SU-DHL-6 (cell line): Measurements from ENCODE around the gene SNTB2.
"Not testable (repeated sequence)": the region's sequence is repeated elsewhere in the genome, so short reads cannot be mapped to it uniquely, and the experiment has no call there.

Experiments used
- H2AFZ ChIP-seq: fragments of 200-600 bp; sonication (generic); 2 replicates; pipeline ENCODE4 v1.6.1; 2014; ENCODE audit warnings: low read depth, mild to moderate bottlenecking, moderate library complexity, mixed read lengths, antibody characterized with exemption, low read length; ENCODE audit not compliant: severe bottlenecking
- H3F3A ChIP-seq: fragments of 200-600 bp; shearing (Covaris generic); 2 replicates; pipeline ENCODE4 v1.6.0; 2016; ENCODE audit warnings: antibody characterized with exemption, mild to moderate bottlenecking; ENCODE audit not compliant: insufficient read depth
- H3K27ac ChIP-seq: fragments of 200-600 bp; sonication (generic); 2 replicates; pipeline ENCODE4 v1.5.1; 2016; ENCODE audit warnings: low read depth, mild to moderate bottlenecking, low read length, moderate library complexity, mixed read lengths
- H3K27me3 ChIP-seq: fragments of 200-600 bp; sonication (generic), shearing (Covaris generic); 2 replicates; pipeline ENCODE4 v1.6.0; 2014; ENCODE audit warnings: mild to moderate bottlenecking, low read length
- H3K36me3 ChIP-seq: fragments of 200-600 bp; sonication (generic); 2 replicates; pipeline ENCODE4 v1.6.1; 2014; ENCODE audit warnings: mild to moderate bottlenecking, low read length, mixed read lengths
- H3K4me2 ChIP-seq: fragments of 300-600, 200-600 bp; shearing (Covaris generic), sonication (generic); 2 replicates; pipeline ENCODE4 v1.6.0; 2014; ENCODE audit warnings: low read length, low read depth, mild to moderate bottlenecking; ENCODE audit not compliant: poor library complexity, severe bottlenecking
- H3K4me3 ChIP-seq: fragments of 200-600 bp; sonication (generic); 2 replicates; pipeline ENCODE4 v1.5.1; 2014; ENCODE audit warnings: antibody characterized with exemption, low read length, mild to moderate bottlenecking, mixed read lengths; ENCODE audit not compliant: insufficient read depth, poor library complexity, severe bottlenecking
- H3K79me2 ChIP-seq: fragments of 200-600 bp; sonication (generic); 2 replicates; pipeline ENCODE4 v1.6.1; 2014; ENCODE audit warnings: mild to moderate bottlenecking, low read length, moderate library complexity; ENCODE audit not compliant: insufficient read depth
- H3K9ac ChIP-seq: fragments of 200-600 bp; sonication (generic); 2 replicates; pipeline ENCODE4 v1.7.0; 2014; ENCODE audit warnings: mild to moderate bottlenecking, low read length
- H3K9me2 ChIP-seq: fragments of 200-600 bp; sonication (generic); replicated peaks from 2 replicates; pipeline ENCODE4 v1.6.1; 2014; ENCODE audit warnings: low read length; ENCODE audit not compliant: insufficient read depth
- H3K9me3 ChIP-seq: fragments of 200-600 bp; sonication (generic); 2 replicates; pipeline ENCODE4 v1.6.1; 2014; ENCODE audit warnings: low read length, mixed read lengths; ENCODE audit not compliant: insufficient read depth
- H4K20me1 ChIP-seq: fragments of 200-600 bp; sonication (generic); 2 replicates; pipeline ENCODE4 v1.6.1; 2014; ENCODE audit warnings: low read depth, mild to moderate bottlenecking, antibody characterized with exemption, low read length, moderate library complexity, mixed read lengths
- CTCF ChIP-seq: fragments of 200-600 bp; sonication (generic); IDR thresholded peaks from one replicate; pipeline ENCODE4 v1.5.1; 2017; ENCODE audit warnings: antibody characterized with exemption, mild to moderate bottlenecking, low read length, moderate library complexity; ENCODE audit not compliant: insufficient read depth, poor library complexity, severe bottlenecking
- EZH2phosphoT487 ChIP-seq: fragments of 200-600 bp; sonication (generic), shearing (Covaris generic); conservative IDR thresholded peaks from 2 replicates; pipeline ENCODE4 v1.6.1; 2018; ENCODE audit warnings: mild to moderate bottlenecking, antibody characterized with exemption, low read length, moderate library complexity, mixed read lengths

Gene SNTB2

GRCh38 chr16:69244336-69244735 is 57.4 kb downstream of the SNTB2 start:
- TF ChIP-seq EZH2phosphoT487 (no peak), CTCF (no peak)
- no peaks in the 10 kb centered on the region for H3K9me2 ChIP-seq
- no peak overlapping the region for H3K27ac ChIP-seq
- no peaks in the 10 kb centered on the region for H4K20me1 ChIP-seq
- no peaks in the 10 kb centered on the region for H3K9me3 ChIP-seq
- H3K27me3 ChIP-seq: no peaks in the 10 kb centered on the region
- H3K4me2 ChIP-seq: no peak overlapping the region
- H3K9ac ChIP-seq: no peak overlapping the region
- no peak overlapping the region for H3K4me3 ChIP-seq
- peaks cover 7% of the 10 kb centered on the region for H3K79me2 ChIP-seq
- H3K36me3 ChIP-seq: peaks cover 5% of the 10 kb centered on the region; the same call in 1 of the 2 replicates
- no peaks in the 10 kb centered on the region for H3F3A ChIP-seq
- no peak overlapping the region for H2AFZ ChIP-seq

- Histone ChIP-seq H3K79me2 (peaks cover 7% of the 10 kb centered on the region), H3F3A (no peaks in the 10 kb centered on the region), H3K9me2 (no peaks in the 10 kb centered on the region), H3K27ac (no peak overlapping the region), H3K4me3 (no peak overlapping the region), H3K36me3 (peaks cover 5% of the 10 kb centered on the region; the same call in 1 of the 2 replicates), H3K9me3 (no peaks in the 10 kb centered on the region), H3K4me2 (no peak overlapping the region), H4K20me1 (no peaks in the 10 kb centered on the region), H3K9ac (no peak overlapping the region), H3K27me3 (no peaks in the 10 kb centered on the region), H2AFZ (no peak overlapping the region)
- TF ChIP-seq EZH2phosphoT487 (no peak), CTCF (no peak)
Measured at GRCh38 chr16:69250081-69250480, 63.1 kb downstream of the SNTB2 start.

DNA sequence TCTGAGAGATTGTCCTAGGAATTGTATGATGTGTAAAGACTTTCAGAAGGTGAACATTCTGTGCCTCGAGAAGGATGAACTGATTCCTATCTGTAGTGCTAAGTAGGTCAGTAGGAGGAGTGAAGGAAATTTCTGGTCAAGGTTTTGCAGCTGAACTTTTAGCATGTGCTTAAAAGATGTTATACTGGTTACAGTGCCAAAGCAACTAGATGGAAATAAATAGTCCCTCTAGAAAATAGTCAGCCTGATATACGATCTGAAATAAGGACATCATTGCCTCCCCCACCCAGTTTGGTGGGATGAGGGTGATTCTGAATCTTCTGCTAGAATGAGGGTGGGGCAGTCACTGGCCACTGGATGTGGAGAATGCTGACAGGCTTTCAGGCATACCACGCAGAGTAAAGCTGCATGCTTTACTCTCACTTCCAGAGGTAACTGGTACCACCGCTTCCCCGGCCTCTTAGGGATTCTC is 66.9 kb downstream of the SNTB2 start:
- no peaks in the 10 kb centered on the region; the same call in 1 of the 2 replicates for H3F3A ChIP-seq
- no peak overlapping the region for H2AFZ ChIP-seq
- no peak overlapping the region for H3K27ac ChIP-seq
- H3K4me2 ChIP-seq: no peak overlapping the region
- H3K4me3 ChIP-seq: no peak overlapping the region
- H3K79me2 ChIP-seq: peaks cover 7% of the 10 kb centered on the region
- H3K27me3 ChIP-seq: no peaks in the 10 kb centered on the region
- TF ChIP-seq EZH2phosphoT487 (no peak), CTCF (no peak)
- H4K20me1 ChIP-seq: no peaks in the 10 kb centered on the region
- H3K9me2 ChIP-seq: no peaks in the 10 kb centered on the region
- no peak overlapping the region for H3K9ac ChIP-seq
- no peaks in the 10 kb centered on the region for H3K36me3 ChIP-seq
- H3K9me3 ChIP-seq: no peaks in the 10 kb centered on the region

DNA sequence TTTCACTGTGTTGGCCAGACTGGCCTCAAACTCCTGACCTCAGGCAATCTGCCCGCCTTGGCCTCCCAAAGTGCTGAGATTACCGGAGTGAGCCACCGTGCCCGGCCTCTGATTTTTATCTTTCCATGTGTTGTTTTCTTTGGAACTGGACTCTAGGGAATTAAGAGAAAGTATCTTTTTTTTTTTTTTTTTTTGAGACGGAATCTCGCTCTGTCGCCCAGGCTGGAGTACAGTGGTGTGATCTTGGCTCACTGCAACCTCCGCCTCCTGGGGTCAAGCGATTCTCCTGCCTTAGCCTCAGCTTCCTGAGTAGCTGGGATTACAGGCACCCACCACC is 72.4 kb downstream of the SNTB2 start:
- not testable (repeated sequence) for H3F3A ChIP-seq, H3K27ac ChIP-seq, H3K36me3 ChIP-seq, H2AFZ ChIP-seq, H3K9ac ChIP-seq, H3K27me3 ChIP-seq, H3K9me2 ChIP-seq, H3K9me3 ChIP-seq, H3K4me2 ChIP-seq, H3K79me2 ChIP-seq, H3K4me3 ChIP-seq, H4K20me1 ChIP-seq
